ENCODE measurements around the gene PLTP. TPM values are rescaled to one million over a fixed set of nuclear protein-coding genes. Genes with fewer than 3 reads are reported as not detected.

The PLTP gene
- total RNA-seq, 1 experiment from 2014 or later = 62.5 TPM

DNA sequence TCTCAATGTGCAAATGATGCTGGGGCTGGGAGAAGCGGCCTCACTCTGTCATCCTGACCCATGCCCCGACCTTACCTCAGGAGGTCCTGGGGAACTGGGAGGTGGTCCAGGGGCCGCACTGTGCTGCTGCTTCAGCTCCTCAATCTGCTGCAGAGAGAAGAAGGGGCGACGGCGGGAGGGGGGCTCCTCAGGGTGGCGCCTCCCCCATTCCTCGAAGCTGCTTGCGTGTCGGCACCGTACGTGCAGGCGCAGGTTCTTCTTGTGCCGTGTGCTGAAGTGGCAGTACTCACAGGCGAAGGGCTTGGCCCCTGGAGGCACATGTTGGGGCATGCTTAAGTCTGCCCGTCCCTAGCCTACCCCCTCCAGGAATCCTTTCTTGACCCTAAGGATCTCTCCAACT is 47.2 kb upstream of the PLTP start:
- WGBS (ENCODE audit: extremely low coverage, insufficient read length, low lambda C conversion rate) = no CpG with 5 or more reads among the region's 16 CpGs
- Histone ChIP-seq H3K27ac (ENCODE audit: insufficient read length, low read depth, low read length) (no peak overlapping the region), H3K56ac (ENCODE audit: insufficient read length, low read depth, low read length) (no peak overlapping the region), H3K23ac (ENCODE audit: insufficient read length, low read depth, low read length) (no peak overlapping the region), H2BK20ac (ENCODE audit: low read depth, low read length, poor library complexity, severe bottlenecking) (no peak overlapping the region), H3K79me1 (ENCODE audit: insufficient read depth, low read depth, low read length, poor library complexity, severe bottlenecking) (no peaks in the 10 kb centered on the region), H3K4ac (ENCODE audit: low read depth, low read length) (no peak overlapping the region), H4K20me1 (ENCODE audit: control insufficient read depth, insufficient read depth, insufficient read length) (no peaks in the 10 kb centered on the region), H2BK5ac (ENCODE audit: insufficient read length, low read length) (no peak overlapping the region), H4K5ac (ENCODE audit: insufficient read length, low read depth, low read length) (no peak overlapping the region), H3K9me3 (ENCODE audit: control insufficient read depth, low read depth, low read length) (no peaks in the 10 kb centered on the region), H3K14ac (ENCODE audit: insufficient read depth, low read length) (no peak overlapping the region), H2AK5ac (ENCODE audit: insufficient read length, low read length) (no peak overlapping the region), H3K23me2 (ENCODE audit: insufficient read length, low read depth, low read length, poor library complexity, severe bottlenecking) (no peaks in the 10 kb centered on the region), H3K4me2 (ENCODE audit: insufficient read depth, insufficient read length, low read length) (no peak overlapping the region), H2BK15ac (ENCODE audit: low read depth, low read length) (no peak overlapping the region), H2BK12ac (ENCODE audit: insufficient read length, low read depth, low read length) (no peak overlapping the region), H2BK120ac (ENCODE audit: low read depth, low read length, poor library complexity, severe bottlenecking) (no peak overlapping the region), H4K91ac (ENCODE audit: insufficient read length, low read depth, low read length) (no peak overlapping the region), H2AFZ (ENCODE audit: low read length) (no peak overlapping the region), H3T11ph (ENCODE audit: low read length) (no peak overlapping the region), H3K9ac (ENCODE audit: extremely low read depth, insufficient read length, low read length) (no peak overlapping the region), H3K18ac (ENCODE audit: insufficient read length, low read depth, low read length) (no peak overlapping the region), H4K8ac (replicated peaks; ENCODE audit: insufficient read length, low read depth, low read length) (no peak overlapping the region), H3K27me3 (ENCODE audit: insufficient read depth, low read length) (no peaks in the 10 kb centered on the region), H3K4me1 (ENCODE audit: insufficient read depth, low read length) (no peaks in the 10 kb centered on the region), H3K79me2 (ENCODE audit: insufficient read depth, low read length) (no peaks in the 10 kb centered on the region)
- no peaks in the 10 kb centered on the region for H3K9me3 Mint-ChIP-seq
- peak; percentile 18 for DNase-seq
- H3K27me3 Mint-ChIP-seq (ENCODE audit: low read depth) = no peaks in the 10 kb centered on the region
- peaks cover 25 to 69% (median 51%) of the 10 kb centered on the region in 3 experiments for H3K36me3 Mint-ChIP-seq (ENCODE audit: insufficient read depth in 1 of 3, low read depth in 3 of 3)
- peak overlapping the region in 1 of 3 experiments; percentile 61; a peak in 1 of 7 replicates for H3K27ac Mint-ChIP-seq
- no peak overlapping the region for H3K4me3 Mint-ChIP-seq
- no peaks in the 10 kb centered on the region for H3K4me1 Mint-ChIP-seq
- no peak for TF ChIP-seq CTCF (conservative IDR thresholded peaks at IDR 0.05)
